Ascending aorta (tissue), 2 donors: Measurements from ENCODE around the gene RPTOR. TPM values are rescaled to one million over a fixed set of nuclear protein-coding genes. Genes with fewer than 3 reads are reported as not detected.

Source experiments
- DNase-seq, 2 donors: peaks; one replicate each; pipeline ENCODE4 v3.0.0-alpha.2; 2019; ENCODE audit warnings: low spot score in 2 of 2
- H3K27ac ChIP-seq, 2 donors: fragments of 200-600 bp; sonication (generic); one replicate each; pipeline ENCODE4 v1.5.1; 2016 to 2017; ENCODE audit warnings: mild to moderate bottlenecking in 1 of 2
- H3K27me3 ChIP-seq: fragments of 200-600 bp; sonication (generic); one replicate; pipeline ENCODE4 v1.5.1; 2017
- H3K36me3 ChIP-seq, 2 donors: fragments of 200-600 bp; sonication (generic); one replicate each; pipeline ENCODE4 v1.5.1; 2016
- H3K4me1 ChIP-seq, 2 donors: fragments of 200-600 bp; sonication (generic); one replicate each; pipeline ENCODE4 v1.5.1; 2016 to 2017; ENCODE audit warnings: mild to moderate bottlenecking in 1 of 2
- H3K4me3 ChIP-seq, 2 donors: fragments of 200-600 bp; sonication (generic); one replicate each; pipeline ENCODE4 v1.5.1; 2016 to 2017; ENCODE audit warnings: mild to moderate bottlenecking in 1 of 2
- H3K9me3 ChIP-seq, 2 donors: fragments of 200-600 bp; sonication (generic); one replicate each; pipeline ENCODE4 v1.5.1; 2016
- CTCF ChIP-seq, 3 experiments: fragments of 200-600 bp in 2 of 3; fragments of 450-650 bp in 1 of 3; sonication (generic) in 2 of 3; IDR thresholded peaks; one replicate each; pipeline ENCODE4 v1.5.1; 2016 to 2019; ENCODE audit warnings: antibody characterized with exemption in 3 of 3, mild to moderate bottlenecking in 1 of 3, moderate library complexity in 1 of 3
- intact Hi-C: fragments of 100-400 bp; cut with DNase I; formaldehyde crosslinking; loops from one replicate; pipeline ENCODE4 v1.15.1; 2023
- total RNA-seq: library from RNA; depleted of rRNA; stranded (reverse); fragments of >200 nt; gene quantifications from one replicate; pipeline ENCODE4 v1.1.0, GENCODE V29; 2016

The RPTOR gene
- total RNA-seq, 1 donor from 2014 or later, result 36.1 TPM

- Histone ChIP-seq H3K27ac (no peak overlapping the region), H3K36me3 (no peaks in the 10 kb centered on the region), H3K9me3 (no peaks in the 10 kb centered on the region), H3K4me3 (no peak overlapping the region), H3K27me3 (no peaks in the 10 kb centered on the region), H3K4me1 (no peaks in the 10 kb centered on the region)
- intact Hi-C loops, result no loop called here
- no peak for TF ChIP-seq CTCF (IDR thresholded peaks at IDR 0.05)
- DNase-seq, result no peak
These were observed 87.5 kb downstream of the RPTOR start for GRCh38 chr17:80632046-80632581.

GRCh38 chr17:80633207-80633606, 88.6 kb downstream of the RPTOR start:
- no peaks in the 10 kb centered on the region for H3K36me3 ChIP-seq
- intact Hi-C loops, result no loop called here
- H3K4me1 ChIP-seq, result no peaks in the 10 kb centered on the region
- no peak overlapping the region for H3K4me3 ChIP-seq
- DNase-seq, result no peak
- H3K9me3 ChIP-seq, result no peaks in the 10 kb centered on the region
- no peak for TF ChIP-seq CTCF (IDR thresholded peaks at IDR 0.05)
- H3K27ac ChIP-seq, result no peak overlapping the region
- no peaks in the 10 kb centered on the region for H3K27me3 ChIP-seq

GRCh38 chr17:80633994-80634566, 89.4 kb downstream of the RPTOR start:
- Histone ChIP-seq H3K27ac (no peak overlapping the region), H3K4me3 (no peak overlapping the region), H3K4me1 (no peaks in the 10 kb centered on the region), H3K9me3 (no peaks in the 10 kb centered on the region), H3K27me3 (no peaks in the 10 kb centered on the region), H3K36me3 (no peaks in the 10 kb centered on the region)
- no peak for DNase-seq
- TF ChIP-seq CTCF (IDR thresholded peaks at IDR 0.05), result no peak
- intact Hi-C loops, result no loop called here

- no peak for TF ChIP-seq CTCF (IDR thresholded peaks at IDR 0.05)
- no peaks in the 10 kb centered on the region for H3K27me3 ChIP-seq
- H3K9me3 ChIP-seq, result no peaks in the 10 kb centered on the region
- DNase-seq, result no peak
- no peaks in the 10 kb centered on the region for H3K36me3 ChIP-seq
- H3K27ac ChIP-seq, result no peak overlapping the region
- intact Hi-C loops, result no loop called here
- H3K4me1 ChIP-seq, result no peaks in the 10 kb centered on the region
- H3K4me3 ChIP-seq, result no peak overlapping the region
These were observed 91.9 kb downstream of the RPTOR start for GRCh38 chr17:80636361-80637018.

- TF ChIP-seq CTCF (IDR thresholded peaks at IDR 0.05), result no peak
- Histone ChIP-seq H3K36me3 (no peaks in the 10 kb centered on the region), H3K4me1 (no peaks in the 10 kb centered on the region), H3K9me3 (no peaks in the 10 kb centered on the region), H3K27me3 (no peaks in the 10 kb centered on the region), H3K4me3 (no peak overlapping the region), H3K27ac (no peak overlapping the region)
- DNase-seq, result no peak
- intact Hi-C loops, result no loop called here
These were observed 92.6 kb downstream of the RPTOR start for GRCh38 chr17:80637048-80637781.
